PFSK-1 (cell line): Measurements from ENCODE around the gene NSG2.

ENCODE experiments used
- FOXP2 ChIP-seq: optimal IDR thresholded peaks from 2 replicates; pipeline ENCODE3; 2011; ENCODE audit warnings: borderline replicate concordance, control low read depth, inconsistent platforms; ENCODE audit not compliant: insufficient read depth; ENCODE audit errors: extremely low read length, extremely low read depth
- POLR2AphosphoS5 ChIP-seq: IDR thresholded peaks from 2 replicates; pipeline ENCODE4 v1.6.1; 2012; ENCODE audit warnings: low read depth, mild to moderate bottlenecking, control low read depth, low read length, moderate library complexity
- REST ChIP-seq, 2 experiments: IDR thresholded peaks; 2 replicates each; pipeline versions ENCODE4 v1.6.1 to v1.8.0; 2011 to 2012; ENCODE audit warnings: low read depth in 2 of 2, low read length in 2 of 2, control low read depth in 1 of 2, inconsistent platforms in 1 of 2, mild to moderate bottlenecking in 1 of 2, moderate library complexity in 1 of 2; ENCODE audit not compliant: insufficient read depth in 1 of 2
- SIN3A ChIP-seq: IDR thresholded peaks from 2 replicates; pipeline ENCODE4 v1.6.1; 2012; ENCODE audit warnings: mild to moderate bottlenecking, low read length, moderate library complexity, borderline replicate concordance; ENCODE audit not compliant: insufficient read depth
- TAF1 ChIP-seq: IDR thresholded peaks from 2 replicates; pipeline ENCODE4 v1.6.1; 2012; ENCODE audit warnings: low read length, control low read depth, borderline replicate concordance; ENCODE audit not compliant: insufficient read depth

NSG2 gene

DNA sequence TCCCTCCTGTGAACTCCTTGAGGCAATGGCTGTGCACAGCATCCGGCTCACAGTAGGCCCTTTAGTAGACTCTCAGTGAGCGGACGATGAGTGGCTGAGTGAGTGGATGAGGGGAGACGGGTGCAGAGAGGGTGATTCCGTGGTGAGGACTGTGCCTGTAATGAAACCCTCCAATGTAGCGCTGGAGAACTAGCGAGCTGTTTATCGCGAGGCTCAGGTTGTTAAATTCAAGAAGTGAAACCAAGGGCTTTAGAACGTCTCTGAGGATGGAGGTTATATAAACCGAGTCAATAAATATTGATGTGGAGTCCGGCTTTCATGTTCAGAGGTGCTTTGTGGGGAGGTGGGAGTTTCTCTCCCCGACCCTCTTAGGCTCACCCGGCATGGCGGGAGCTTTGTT lies 53.2 kb downstream of the NSG2 start:
- TF ChIP-seq POLR2AphosphoS5 (no peak), FOXP2 (no peak), SIN3A (no peak), REST (IDR thresholded peaks at IDR 0.05; ENCODE audit: insufficient read depth in 1 of 2, low read depth in 2 of 2, low read length in 2 of 2) (no peak), TAF1 (no peak)

DNA sequence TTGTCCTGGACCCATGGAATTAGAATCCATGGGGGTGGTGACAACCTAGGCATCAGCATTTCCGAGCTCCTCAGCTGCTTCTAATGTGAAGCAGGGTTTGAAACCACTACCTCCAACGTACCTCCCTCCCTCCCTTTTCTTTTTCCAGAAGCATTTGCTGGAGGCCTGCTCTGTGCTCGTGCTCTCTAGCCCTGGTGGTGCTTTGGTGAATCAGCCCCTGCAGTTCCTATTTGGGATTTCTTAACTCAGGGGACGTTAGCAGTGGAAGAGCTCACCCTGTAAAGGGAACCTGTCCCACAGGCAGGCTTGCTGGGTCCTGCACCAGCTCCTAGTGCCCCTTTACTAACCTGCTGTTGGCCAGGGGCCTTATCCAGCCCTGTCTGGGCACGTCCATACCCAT lies 55.0 kb downstream of the NSG2 start:
- TF ChIP-seq POLR2AphosphoS5 (no peak), TAF1 (no peak), FOXP2 (no peak), REST (IDR thresholded peaks at IDR 0.05; ENCODE audit: insufficient read depth in 1 of 2, low read depth in 2 of 2, low read length in 2 of 2) (no peak), SIN3A (no peak)

DNA sequence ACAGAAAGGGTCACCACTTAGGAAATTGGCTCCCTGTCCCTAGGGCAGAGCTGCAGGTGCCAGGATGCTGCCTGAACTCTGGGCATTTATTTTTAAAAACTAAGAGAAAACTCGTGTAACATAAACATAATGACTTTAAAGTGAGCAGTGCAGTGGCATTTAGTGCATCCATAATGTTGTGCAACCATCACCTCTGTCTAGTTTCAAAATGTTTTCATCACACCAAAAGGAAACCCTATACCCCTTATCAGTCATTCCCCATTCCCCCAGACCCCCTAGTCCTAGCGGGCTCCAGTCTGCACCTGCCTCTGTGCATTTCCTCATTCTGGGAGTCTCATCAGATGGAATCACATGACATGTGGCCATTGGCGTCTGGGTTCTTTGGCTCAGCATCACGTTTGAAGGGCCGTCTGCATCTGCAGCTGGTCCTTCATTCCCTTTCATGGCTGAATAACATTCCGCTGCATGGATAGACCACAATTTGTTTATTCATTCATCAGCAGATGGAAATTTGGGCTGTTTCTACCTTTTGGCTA lies 55.8 kb downstream of the NSG2 start:
- TF ChIP-seq POLR2AphosphoS5 (no peak), FOXP2 (no peak), SIN3A (no peak), TAF1 (no peak), REST (IDR thresholded peaks at IDR 0.05; ENCODE audit: insufficient read depth in 1 of 2, low read depth in 2 of 2, low read length in 2 of 2) (no peak)

DNA sequence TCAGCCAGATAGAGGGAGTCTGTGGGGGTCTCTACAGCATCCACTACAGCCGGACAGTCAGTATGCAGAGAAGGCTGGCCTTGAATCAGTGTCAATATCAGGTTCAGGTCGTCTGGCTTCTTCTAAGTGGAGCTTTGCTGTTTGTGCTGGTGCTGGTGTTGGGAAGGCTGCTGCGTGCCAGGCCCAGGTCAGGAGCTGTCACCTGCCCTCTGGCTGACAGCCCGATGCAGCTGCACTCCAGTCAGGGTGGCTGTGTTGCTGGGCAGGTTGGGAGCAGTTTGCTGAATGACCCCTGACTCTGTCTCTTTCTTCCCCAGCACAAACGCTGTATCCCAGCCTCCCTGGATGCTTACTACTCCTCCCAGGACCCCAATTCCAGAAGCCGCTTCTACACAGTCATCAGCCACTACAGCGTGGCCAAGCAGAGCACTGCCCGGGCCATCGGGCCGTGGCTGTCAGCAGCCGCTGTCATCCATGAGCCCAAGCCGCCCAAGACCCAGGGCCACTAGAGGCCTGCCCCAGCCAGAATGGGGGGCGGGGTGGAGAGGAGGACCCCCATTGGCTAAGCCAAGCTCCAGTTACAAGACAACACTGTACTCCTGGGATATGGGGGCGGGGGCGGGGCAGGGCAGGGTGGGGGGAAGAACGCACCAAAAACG lies 61.6 kb downstream of the NSG2 start:
- TF ChIP-seq SIN3A (no peak), FOXP2 (no peak), POLR2AphosphoS5 (no peak), REST (IDR thresholded peaks at IDR 0.05; ENCODE audit: insufficient read depth in 1 of 2, low read depth in 2 of 2, low read length in 2 of 2) (no peak), TAF1 (no peak)

DNA sequence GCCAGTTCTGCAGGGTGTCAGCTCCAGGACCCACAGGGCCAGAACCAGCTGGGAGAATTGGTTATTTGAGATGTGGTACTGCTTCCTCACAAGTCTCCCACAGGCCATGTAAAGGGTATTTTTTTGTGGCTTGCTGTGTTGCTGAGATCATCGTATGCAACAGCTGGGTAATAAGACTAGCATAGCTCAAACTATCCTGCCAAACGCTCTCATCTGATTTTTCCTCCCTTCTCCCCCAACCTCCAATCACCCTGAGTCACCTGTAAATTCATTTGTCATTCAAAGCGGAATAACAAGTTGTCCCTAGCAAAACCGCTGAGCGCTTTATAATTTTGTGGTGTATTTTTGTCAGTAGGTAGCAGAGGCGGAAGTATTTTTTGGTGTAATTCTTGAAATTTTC lies 63.2 kb downstream of the NSG2 start:
- TF ChIP-seq SIN3A (no peak), POLR2AphosphoS5 (no peak), REST (IDR thresholded peaks at IDR 0.05; ENCODE audit: insufficient read depth in 1 of 2, low read depth in 2 of 2, low read length in 2 of 2) (no peak), FOXP2 (no peak), TAF1 (no peak)
